ENCODE measurements around the gene HBG2.
A peak's percentile ranks its signal among the peaks of the same experiment; 100 is the strongest.
"Not testable (repeated sequence)": the region's sequence is repeated elsewhere in the genome, so short reads cannot be mapped to it uniquely, and the experiment has no call there.

Gene HBG2

DNA sequence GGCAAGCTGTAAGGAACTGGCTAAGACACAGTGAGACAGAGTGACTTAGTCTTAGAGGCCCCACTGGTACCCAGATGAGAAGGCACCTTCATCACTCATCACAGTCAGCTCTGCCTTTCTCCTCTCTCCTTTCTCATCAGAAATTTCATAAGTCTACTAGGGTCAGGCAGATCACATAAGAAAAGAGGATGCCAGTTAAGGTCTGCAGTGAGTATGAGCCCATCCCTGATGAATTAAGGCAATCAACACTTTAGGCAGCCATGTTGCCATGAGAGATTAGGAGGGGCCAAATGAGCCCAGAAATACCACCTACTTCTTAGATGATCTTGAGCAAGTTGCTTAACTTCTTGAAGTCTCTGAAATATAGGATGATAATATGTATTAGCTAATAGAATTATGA is 27.0 kb upstream of the HBG2 start:
- DNase-seq (ENCODE audit: low read depth in 2 of 2): no peak

DNA sequence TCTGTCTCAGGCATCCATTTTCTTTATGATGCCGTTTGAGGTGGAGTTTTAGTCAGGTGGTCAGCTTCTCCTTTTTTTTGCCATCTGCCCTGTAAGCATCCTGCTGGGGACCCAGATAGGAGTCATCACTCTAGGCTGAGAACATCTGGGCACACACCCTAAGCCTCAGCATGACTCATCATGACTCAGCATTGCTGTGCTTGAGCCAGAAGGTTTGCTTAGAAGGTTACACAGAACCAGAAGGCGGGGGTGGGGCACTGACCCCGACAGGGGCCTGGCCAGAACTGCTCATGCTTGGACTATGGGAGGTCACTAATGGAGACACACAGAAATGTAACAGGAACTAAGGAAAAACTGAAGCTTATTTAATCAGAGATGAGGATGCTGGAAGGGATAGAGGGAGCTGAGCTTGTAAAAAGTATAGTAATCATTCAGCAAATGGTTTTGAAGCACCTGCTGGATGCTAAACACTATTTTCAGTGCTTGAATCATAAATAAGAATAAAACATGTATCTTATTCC is 26.1 kb upstream of the HBG2 start:
- DNase-seq (ENCODE audit: low read depth in 2 of 2): peak; percentile 2 to 16

DNA sequence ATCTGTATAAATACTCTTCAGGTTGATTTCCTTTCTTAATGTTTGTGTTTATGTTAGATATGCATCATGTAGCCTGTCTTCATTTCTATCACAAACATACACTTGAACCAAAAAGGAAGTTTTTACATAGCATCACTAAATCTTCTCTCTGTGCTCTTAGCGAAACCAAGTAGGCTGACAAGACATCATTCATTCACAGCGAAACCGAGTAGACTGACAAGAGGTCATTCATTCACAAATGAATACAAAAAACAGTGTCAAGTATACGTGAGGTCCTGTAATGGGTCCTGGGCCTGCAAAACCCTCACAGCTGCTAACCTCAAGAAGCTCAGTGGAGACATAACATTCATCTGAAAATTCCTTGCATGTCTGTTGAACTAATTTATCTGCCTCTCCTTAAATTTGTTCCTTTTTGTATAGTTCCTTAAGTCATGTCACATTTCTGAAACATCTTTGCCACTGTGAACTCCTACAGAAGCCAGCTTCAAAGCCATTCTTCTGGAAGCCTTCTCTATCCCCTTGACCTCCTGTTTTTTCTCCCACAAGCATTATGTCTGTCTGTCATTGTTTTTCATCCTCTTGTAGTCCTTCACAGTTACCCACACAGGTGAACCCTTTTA is 25.0 kb upstream of the HBG2 start:
- no peak for DNase-seq (ENCODE audit: low read depth in 2 of 2)

DNA sequence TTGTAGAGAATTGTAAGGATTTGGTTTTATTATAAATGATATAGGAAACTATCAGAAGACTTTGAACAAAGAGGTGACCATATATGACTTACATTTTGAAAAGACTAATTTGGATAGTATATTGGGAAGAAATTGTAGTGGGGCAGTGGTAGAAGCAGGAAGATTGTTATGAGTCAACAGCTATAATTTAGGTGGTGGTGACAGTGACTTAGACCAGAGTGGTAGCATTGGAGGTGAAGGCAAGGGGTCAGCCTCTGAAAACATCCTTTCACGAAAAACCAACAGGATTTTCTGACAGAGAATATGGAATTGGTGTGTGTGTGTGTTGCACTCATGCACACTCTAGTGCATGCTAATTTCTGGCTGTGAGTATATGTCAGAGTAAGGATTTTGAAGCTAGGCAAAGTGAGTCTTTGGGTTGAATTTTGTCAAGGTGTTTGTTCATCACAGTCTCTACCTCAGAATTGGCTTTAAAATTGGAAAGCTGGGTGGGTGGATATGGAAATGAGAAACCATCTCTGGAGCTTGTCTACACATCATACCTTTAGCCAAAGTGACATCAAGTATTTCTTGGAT is 23.3 kb upstream of the HBG2 start:
- no peak for DNase-seq (ENCODE audit: low read depth in 2 of 2)

DNA sequence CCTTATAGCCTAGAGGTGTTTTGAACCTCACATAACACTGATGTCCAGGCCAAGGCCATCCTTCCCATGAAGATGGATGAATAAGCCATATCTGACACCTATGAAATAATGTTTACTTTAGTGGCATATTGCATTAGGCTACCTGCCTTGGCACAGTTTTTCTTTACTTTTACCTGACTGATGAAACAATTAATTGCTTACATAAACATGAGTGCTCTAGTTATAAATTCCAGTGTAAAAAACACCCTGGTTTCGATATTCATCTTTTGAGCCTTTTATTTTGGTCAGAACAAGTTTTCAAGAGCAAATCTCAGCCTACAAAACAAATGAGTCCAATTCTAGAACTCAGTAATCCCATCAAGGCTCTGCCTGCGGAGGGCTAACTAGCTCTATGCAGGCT is 22.1 kb upstream of the HBG2 start:
- DNase-seq (ENCODE audit: low read depth in 2 of 2): no peak

DNA sequence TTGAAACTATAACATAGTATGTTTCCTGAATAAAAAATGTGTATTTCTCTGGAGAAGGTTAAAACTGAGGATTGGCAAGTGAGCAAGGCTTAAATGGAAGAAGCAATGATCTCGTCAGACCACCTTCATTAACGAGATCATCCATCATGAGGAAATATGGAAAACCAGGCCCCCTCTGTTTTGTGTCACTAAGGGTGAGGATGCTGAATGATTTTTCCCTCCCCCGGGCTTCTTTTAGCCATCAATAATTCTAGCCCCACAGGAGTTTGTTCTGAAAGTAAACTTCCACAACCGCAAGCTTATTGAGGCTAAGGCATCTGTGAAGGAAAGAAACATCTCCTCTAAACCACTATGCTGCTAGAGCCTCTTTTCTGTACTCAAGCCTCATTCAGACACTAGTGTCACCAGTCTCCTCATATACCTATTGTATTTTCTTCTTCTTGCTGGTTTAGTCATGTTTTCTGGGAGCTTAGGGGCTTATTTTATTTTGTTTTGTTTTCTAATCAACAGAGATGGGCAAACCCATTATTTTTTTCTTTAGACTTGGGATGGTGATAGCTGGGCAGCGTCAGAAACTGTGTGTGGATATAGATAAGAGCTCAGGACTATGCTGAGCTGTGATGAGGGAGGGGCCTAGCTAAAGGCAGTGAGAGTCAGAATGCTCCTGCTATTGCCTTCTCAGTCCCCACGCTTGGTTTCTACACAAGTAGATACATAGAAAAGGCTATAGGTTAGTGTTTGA is 21.0 kb upstream of the HBG2 start:
- DNase-seq (ENCODE audit: low read depth in 2 of 2): no peak

DNA sequence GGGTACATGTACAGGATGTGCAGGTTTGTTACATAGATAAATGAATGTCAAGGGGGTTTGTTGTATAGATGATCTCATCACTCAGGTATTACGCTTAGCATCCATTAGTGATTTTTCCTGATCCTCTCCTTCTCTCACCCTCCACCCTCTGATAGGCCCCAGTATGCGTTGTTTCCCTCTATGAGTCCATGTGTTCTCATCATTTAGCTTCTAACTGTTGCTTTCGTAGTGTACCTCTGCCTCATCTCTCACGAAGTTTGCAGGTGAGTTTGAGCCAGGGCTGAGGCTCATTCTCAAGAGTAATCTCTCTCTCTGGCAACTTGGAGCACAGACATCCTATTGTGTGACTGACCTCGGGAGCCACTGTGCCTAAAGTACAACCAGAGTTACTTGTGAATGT is 19.8 kb upstream of the HBG2 start:
- no peak for DNase-seq (ENCODE audit: low read depth in 2 of 2)

DNA sequence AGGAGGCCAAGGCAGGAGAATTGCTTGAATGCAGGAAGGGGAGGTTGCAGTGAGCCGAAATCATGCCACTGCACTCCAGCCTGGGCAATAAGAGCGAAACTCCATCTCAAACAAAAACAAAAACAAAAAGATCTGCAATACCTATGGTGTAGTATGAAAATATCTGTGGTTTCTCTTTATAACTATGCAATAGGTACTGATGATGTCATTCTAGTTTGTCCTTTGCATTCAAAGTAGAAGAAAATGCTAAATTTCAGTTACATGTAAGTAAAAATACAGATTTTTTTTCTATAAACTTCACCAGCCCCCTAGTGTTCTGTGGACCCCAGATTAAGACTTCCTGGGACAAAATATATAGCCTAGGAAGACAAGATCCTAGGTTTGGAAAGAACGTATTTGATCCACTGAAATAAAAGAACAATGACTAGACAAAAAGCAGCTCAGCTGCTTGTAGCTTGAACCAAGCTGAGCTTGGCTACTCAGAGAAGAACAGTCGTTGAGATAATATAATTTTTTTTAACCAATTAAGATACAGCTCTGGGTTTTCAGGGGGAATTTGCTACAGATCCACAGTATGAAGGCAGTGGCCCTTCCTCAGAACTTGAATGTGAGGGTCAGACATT is 17.9 kb upstream of the HBG2 start:
- DNase-seq (ENCODE audit: low read depth in 2 of 2): no peak

DNA sequence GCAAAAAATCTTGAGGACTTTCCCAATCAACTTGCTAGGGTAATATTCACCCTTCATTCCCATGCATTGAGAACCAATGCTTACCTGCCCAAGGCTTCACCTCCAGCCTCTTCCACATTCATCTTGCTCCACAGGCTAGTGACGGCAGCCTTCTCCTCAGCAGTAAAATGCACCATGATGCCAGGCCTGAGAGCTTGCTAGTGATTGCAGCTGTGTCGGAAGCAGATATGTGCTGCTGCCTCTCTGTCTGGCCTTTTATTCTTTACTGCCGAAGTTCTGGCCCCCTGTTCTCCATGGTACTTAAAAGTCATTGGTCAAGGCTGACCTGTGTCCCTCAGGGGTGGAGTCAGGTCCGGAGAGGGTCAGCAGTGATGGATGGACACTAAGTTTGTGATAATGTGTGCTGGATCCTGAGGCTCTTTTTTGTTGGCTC is 15.2 kb upstream of the HBG2 start, which contains the start of gene HBE1:
Gene HBE1, minus strand, starts transcription at position 231 of the 433 bp plus-strand sequence. Its CDS starts 55 bp downstream, at position 176.
- no peak for DNase-seq (ENCODE audit: low read depth in 2 of 2)

DNA sequence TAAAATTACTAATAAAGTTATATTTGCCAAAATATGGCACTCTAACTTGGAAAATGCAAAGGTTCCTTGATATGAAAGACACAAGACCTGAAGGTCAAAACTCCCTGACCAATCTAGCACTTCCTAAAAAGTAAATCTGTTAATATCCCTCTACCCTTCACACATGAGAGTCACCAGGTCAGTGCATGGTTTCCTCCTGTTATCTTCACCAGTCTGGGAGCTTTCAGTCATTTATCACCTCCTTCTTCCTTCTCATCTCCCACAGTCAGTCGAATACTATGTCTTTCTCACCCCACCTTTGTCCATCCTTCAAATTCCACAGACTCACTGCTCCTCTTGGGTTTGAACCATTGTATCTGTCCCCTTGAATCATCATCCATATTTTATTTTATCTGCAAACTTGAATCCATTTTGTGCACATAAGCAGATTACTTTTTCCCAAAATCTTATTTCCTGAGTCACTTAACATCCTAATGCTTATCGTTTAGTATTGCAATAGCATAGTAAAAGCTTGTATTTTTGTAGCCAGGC is 12.5 kb upstream of the HBG2 start:
- DNase-seq (ENCODE audit: low read depth in 2 of 2): no peak

DNA sequence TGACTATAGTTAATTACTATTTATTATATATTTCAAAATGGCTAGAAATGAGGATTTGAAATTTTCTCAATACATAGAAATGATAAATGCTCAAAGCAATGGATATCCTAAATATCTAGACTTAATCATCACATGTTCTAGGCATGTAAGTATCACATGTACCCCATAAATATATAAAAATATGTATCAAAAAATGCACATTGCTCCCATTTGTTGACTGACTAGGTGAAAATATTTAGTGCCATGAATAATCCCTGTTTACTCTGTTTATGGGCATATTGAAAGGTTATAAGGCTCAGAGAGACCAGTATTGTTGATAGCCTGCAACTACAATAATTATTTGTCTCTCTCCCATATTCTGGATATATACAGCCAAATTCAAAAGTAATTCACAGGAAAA is 12.0 kb upstream of the HBG2 start:
- DNase-seq (ENCODE audit: low read depth in 2 of 2): no peak

DNA sequence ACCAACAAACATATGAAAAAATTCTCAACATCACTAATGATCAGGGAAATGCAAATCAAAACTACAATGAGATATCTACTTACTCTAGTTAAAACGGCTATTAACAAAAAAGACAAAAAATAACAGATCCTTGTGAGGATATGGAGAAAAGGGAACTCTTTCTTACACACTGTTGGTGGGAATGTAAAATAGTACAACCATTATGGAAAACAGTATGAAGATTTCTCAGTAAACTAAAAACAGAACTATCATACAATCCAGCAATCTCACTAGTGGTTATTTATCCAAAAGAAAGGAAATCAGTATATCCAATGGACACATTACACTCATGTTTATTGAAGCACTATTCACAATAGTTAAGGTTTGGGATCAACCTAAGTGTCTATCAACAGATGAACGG is 11.3 kb upstream of the HBG2 start:
- DNase-seq (ENCODE audit: low read depth in 2 of 2): no peak

DNA sequence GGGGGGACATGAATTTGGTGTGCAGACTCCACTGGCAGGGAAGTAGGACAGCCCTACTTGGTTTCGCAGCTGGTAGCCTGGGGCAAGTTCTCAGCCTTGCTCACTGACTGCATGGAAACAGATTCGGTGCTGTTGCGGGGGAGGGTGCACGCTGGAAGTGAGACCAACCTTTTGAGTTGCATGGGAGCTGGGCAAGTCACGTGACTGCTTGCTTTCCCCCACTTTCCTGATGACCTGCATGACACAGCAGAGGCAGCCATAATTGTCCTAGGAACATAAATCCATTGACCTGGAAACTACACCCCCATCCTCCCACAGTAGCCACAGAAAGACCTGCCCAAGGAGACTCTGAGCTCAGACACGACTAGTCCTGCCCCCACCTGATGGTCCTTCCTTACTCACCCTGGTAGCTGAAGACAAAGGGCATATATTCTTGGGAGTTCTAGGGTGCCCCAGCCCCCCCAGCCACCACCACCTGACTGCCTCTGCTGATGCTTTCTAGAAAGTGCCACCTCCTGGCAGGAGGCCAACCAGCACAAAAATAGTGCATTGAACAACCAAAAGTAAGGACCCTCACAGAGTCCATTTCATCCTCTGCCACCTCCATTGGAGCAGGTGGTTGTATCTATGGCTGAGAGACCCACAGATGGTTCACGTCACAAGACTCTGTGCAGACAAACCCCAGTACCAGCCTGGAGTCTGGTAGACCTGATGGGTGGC is 4.1 kb upstream of the HBG2 start:
- DNase-seq (ENCODE audit: low read depth in 2 of 2): no peak

DNA sequence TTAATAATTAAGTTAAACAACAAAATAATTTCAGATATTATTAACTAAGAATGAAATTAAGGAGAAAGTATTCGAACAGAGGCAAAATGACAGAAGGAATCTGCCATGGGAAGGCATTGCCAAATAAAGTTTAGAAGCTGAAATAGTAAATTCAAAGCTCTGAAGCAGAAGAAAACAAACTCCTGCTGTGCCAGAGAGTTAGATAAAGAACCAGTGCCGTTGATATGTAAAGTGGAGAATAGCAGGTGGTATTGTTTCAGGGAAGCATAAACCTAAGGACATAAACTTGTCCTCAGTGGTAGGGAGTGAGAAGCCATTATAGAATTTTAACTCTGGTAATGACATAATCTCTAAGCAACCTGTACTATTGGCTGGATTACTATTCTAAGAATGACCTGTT is 2.7 kb upstream of the HBG2 start:
- no peak for DNase-seq (ENCODE audit: low read depth in 2 of 2)

DNA sequence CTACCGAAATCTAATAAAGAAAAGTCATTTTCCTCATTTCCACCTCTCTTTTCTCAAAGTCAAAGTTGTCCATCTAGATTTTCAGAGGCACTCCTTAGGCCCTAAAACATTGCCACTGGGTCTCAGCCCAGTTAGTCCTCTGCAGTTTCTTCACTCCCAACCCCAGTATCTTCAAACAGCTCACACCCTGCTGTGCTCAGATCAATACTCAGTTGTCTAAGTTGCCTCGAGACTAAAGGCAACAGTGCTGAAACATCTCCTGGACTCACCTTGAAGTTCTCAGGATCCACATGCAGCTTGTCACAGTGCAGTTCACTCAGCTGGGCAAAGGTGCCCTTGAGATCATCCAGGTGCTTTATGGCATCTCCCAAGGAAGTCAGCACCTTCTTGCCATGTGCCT is 558 bp downstream of the HBG2 start:
- DNase-seq (ENCODE audit: low read depth in 2 of 2): not testable (repeated sequence)

DNA sequence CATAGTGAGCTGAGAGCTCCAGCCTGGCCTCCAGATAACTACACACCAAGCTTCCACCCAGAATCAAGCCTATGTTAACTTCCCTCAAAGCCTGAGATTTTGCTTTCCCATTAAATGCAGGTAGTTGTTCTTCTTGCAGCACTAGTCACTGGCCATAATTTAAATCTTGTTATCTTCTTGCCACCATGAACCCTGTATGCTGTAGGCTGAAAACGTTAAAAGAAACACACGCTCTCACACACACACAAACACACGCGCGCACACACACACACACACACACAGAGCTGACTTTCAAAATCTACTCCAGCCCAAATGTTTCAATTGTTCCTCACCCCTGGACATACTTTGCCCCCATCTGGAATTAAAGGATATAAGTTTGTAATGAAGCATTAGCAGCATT is 1.1 kb downstream of the HBG2 start:
- DNase-seq (ENCODE audit: low read depth in 2 of 2): not testable (repeated sequence)

DNA sequence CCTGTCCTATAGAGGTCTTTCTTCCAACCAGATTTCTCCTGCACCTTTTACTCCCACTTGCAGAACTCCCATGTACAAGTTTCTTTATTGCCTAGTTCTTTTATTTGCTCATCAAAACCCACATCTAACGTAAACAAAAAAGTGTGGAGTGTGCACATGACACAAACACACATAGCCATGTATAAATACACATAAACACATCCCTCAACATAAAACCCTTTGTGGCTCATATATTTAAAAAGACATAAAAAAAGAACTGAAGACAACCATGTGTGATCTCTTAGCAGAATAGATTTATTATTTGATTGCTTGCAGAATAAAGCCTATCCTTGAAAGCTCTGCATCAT is 1.7 kb downstream of the HBG2 start:
- DNase-seq (ENCODE audit: low read depth in 2 of 2): no peak

DNA sequence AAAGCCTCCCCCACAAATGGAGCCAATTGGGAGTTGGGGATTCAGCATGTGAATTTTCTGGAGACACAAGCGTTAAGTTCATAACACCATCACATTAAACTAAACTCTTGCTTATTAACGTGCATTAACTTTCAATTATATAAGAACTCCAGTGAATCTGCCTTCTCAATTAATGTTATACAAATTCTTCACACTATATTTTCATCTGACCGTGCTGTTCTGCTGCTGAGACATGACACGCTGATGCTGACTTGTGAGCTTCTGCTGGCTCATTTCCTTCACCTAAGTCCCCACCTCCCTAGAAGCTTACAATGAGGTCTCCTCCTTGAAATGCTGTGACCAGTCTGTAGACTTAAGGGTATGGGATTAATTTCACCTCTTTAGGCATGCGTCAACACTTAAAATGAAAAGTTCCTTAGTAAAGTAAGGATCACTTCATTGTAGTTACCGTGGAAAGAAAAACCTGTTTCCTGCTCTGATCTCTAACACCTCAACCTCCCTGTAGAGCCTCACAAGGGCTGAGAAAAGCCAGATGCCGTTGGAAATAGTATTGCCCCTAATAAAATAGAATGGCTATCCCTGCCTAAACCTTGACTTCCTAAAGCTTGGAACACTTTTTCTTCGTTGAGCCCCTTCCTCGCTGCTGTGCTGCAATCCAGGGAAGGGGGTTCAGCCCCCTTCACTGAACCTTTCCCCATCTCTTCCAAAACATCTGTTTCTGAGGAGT is 2.2 kb downstream of the HBG2 start:
- no peak for DNase-seq (ENCODE audit: low read depth in 2 of 2)

DNA sequence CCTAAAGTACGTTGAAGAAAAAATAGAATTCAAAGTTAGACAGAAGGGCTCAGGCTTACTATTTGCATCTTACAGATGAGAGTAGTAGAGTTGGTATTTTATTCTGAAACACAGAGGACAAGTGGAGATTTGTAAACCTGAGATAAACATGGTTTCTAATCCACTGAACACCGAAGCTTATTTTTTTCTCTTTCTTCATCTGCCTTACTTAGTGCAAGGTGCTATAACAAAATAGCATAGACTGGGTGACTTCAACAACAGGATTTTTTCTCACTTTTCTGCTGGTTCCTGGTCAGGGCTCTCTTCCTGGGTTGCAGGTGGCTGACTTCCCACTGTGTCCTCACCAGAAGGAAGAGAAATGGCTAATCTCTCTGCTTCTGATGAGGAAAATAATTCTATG is 2.8 kb downstream of the HBG2 start:
- no peak for DNase-seq (ENCODE audit: low read depth in 2 of 2)

DNA sequence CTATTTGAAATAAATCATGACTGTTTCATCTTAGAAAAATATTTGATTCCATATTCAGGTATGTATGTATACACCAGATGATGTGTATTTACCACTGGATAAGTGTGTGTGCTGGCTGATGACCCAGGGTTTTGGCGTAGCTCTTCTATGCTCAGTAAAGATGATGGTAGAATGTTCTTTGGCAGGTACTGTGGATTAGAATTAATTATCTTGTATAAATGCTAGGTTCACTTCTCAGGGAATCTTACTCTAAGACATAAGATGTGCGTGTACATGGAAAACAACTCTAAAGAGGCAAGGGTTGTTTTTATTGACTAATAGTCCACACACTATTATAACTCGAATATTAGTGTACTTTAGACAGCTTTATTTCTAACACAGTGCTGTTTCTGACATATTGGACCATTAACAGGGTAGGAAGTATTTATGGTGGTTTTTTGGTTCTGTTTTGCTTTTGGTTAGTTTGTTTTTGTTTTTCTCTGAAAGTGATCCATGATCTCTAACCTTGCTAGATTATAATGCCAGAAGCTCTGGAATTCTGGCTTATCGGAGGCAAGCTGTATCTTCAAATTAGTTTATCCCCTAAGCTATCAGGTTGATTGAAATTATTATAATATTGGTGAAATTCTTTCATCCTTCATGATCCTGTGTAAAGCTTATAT is 3.9 kb downstream of the HBG2 start:
- DNase-seq (ENCODE audit: low read depth in 2 of 2): no peak

Measured in stimulated activated CD4-positive, alpha-beta T cell treated with anti-CD3 and anti-CD28 coated beads, Interleukin-15, amount 100 ng/mL, for 48 hours (primary cell).